ENCODE data around the gene ALCAM. TPM values are rescaled to one million over a fixed set of nuclear protein-coding genes. Genes with fewer than 3 reads are reported as not detected.
A peak's percentile ranks its signal among the peaks of the same experiment; 100 is the strongest.

ALCAM gene
- total RNA-seq, 1 experiment from 2014 or later, result 98.4 TPM

- no peak overlapping the region for H3K27ac Mint-ChIP-seq (ENCODE audit: low read depth, unreplicated experiment)
- no TSS peak for BruUV-seq (replicated peaks)
- intact Hi-C loops (cut with micrococcal nuclease), result no loop called here
- no peaks in the 10 kb centered on the region for H3K27me3 Mint-ChIP-seq (ENCODE audit: insufficient read depth, unreplicated experiment)
- DNase-seq (ENCODE audit: unreplicated experiment), result no peak
- ChIA-PET POLR2A (interaction anchor here (0.8 to 1.5 kb wide), 6 partner anchors 10 to 48 kb away, joined by 3 to 5 read pairs (median 3); no protein-coding TSS in a partner anchor), CTCF (interaction anchor here (0.6 to 2.1 kb wide), 2 partner anchors 12 to 1976 kb away, joined by 3 to 6 read pairs; no protein-coding TSS in a partner anchor)
- peaks cover 29% of the 10 kb centered on the region for H3K4me1 Mint-ChIP-seq (ENCODE audit: insufficient read depth, unreplicated experiment)
- peaks cover 6% of the 10 kb centered on the region for H3K36me3 Mint-ChIP-seq (ENCODE audit: insufficient read depth, unreplicated experiment)
- no peak overlapping the region for H3K4me3 Mint-ChIP-seq (ENCODE audit: unreplicated experiment)
- no peaks in the 10 kb centered on the region for H3K9me3 Mint-ChIP-seq (ENCODE audit: unreplicated experiment)
- TF ChIP-seq CTCF (IDR thresholded peaks at IDR 0.05; ENCODE audit: unreplicated experiment), result no peak
Observed at GRCh38 chr3:105415951-105416350, 49.2 kb downstream of the ALCAM start.

DNA sequence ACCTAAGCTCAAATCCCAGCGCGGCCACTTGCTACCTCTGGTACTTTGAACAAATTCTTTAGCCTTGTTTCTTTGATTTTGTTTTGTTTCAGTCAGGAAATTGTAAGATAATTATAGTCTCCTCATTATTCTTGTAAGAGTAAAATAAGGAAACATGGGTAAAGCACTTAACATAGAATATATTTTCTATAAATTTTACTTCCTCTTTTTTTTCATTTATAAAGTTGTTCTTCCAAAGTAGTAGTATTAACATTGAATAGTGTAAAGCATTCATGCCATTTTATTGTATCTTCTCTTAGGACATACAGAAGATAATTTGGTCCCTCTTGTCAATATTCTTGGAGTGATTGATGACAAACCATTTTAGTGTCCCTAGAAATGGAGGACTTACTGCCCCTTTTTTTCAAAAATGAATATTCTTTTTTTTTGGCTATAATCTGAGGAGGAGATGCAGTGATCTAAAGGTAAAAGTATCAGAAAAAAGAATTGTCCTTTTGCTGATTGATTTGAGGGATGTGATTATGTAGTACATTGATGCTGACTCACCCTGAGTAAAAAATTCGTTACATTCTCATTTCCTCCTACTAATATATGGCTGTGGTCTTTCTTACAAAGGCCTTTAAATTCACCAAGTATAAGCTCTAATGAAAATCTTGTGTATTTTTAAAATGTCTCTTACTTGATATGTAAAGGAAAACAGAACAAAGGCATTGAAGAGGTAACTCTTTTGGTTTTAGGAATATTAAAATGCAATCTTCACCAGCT lies 51.0 kb downstream of the ALCAM start:
- no peak for TF ChIP-seq CTCF (IDR thresholded peaks at IDR 0.05; ENCODE audit: unreplicated experiment)
- POLR2A ChIA-PET, result interaction anchor here (0.6 to 0.9 kb wide), 2 partner anchors 14 to 20 kb away, joined by 3 read pairs; no protein-coding TSS in a partner anchor
- Mint-ChIP-seq H3K27ac (ENCODE audit: low read depth, unreplicated experiment) (peak overlapping the region; percentile 57), H3K4me3 (ENCODE audit: unreplicated experiment) (no peak overlapping the region), H3K4me1 (ENCODE audit: insufficient read depth, unreplicated experiment) (peaks cover 24% of the 10 kb centered on the region), H3K36me3 (ENCODE audit: insufficient read depth, unreplicated experiment) (peaks cover 6% of the 10 kb centered on the region), H3K27me3 (ENCODE audit: insufficient read depth, unreplicated experiment) (no peaks in the 10 kb centered on the region), H3K9me3 (ENCODE audit: unreplicated experiment) (no peaks in the 10 kb centered on the region)
- intact Hi-C loops (cut with micrococcal nuclease), result no loop called here
- no TSS peak for BruUV-seq (replicated peaks)
- no peak for DNase-seq (ENCODE audit: unreplicated experiment)
- CTCF ChIA-PET, result no interaction called here

DNA sequence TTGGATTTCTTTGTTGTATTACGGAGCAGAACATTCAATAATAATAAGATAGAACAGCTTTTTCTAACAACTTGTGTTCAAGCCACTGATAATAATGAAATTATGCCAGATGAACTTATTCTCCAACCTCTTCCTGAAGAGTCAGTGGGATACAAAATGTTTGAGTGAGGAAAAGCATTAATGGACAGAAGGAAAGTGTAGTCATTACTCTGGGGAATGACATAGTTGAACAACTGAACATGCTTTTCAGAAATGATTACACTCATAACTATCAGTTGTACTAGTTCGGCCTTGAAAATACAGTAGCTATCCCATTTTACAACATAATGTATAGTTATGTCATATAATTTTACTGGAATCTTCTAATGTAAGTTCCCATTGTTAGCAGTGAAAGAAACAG lies 55.9 kb downstream of the ALCAM start:
- no peak for TF ChIP-seq CTCF (IDR thresholded peaks at IDR 0.05; ENCODE audit: unreplicated experiment)
- Mint-ChIP-seq H3K27me3 (ENCODE audit: insufficient read depth, unreplicated experiment) (no peaks in the 10 kb centered on the region), H3K4me1 (ENCODE audit: insufficient read depth, unreplicated experiment) (peaks cover 11% of the 10 kb centered on the region), H3K36me3 (ENCODE audit: insufficient read depth, unreplicated experiment) (no peaks in the 10 kb centered on the region), H3K27ac (ENCODE audit: low read depth, unreplicated experiment) (no peak overlapping the region), H3K9me3 (ENCODE audit: unreplicated experiment) (no peaks in the 10 kb centered on the region), H3K4me3 (ENCODE audit: unreplicated experiment) (no peak overlapping the region)
- ChIA-PET POLR2A (interaction anchor here (1.4 kb wide), 1 partner anchor 20 kb away, joined by 4 read pairs; no protein-coding TSS in a partner anchor), CTCF (interaction anchor here (0.6 kb wide), 1 partner anchor 1777 kb away, joined by 4 read pairs; no protein-coding TSS in a partner anchor)
- intact Hi-C loops (cut with micrococcal nuclease), result no loop called here
- no TSS peak for BruUV-seq (replicated peaks)
- no peak for DNase-seq (ENCODE audit: unreplicated experiment)

DNA sequence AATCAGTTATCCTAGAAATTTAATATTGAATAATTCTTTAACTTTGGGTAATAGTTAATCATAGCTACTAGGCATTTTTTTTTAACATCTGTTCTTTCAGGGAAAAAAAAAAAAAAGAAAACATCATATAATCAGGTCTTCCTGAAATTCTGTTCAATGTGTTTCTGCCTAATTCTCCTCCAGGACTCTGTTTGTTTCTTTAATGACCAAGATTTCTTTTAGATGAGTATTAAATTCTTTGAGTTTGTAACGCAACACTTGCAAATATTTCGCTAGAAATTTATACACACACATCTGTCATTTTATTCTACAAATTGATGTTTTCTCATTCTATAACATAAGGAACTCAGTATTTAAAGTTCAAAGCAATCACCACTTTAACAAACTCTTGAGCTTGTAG lies 56.7 kb downstream of the ALCAM start:
- no peak for TF ChIP-seq CTCF (IDR thresholded peaks at IDR 0.05; ENCODE audit: unreplicated experiment)
- no peaks in the 10 kb centered on the region for H3K27me3 Mint-ChIP-seq (ENCODE audit: insufficient read depth, unreplicated experiment)
- H3K4me3 Mint-ChIP-seq (ENCODE audit: unreplicated experiment), result no peak overlapping the region
- peaks cover 11% of the 10 kb centered on the region for H3K4me1 Mint-ChIP-seq (ENCODE audit: insufficient read depth, unreplicated experiment)
- H3K27ac Mint-ChIP-seq (ENCODE audit: low read depth, unreplicated experiment), result no peak overlapping the region
- CTCF ChIA-PET, result interaction anchor here (0.6 kb wide), 1 partner anchor 1776 kb away, joined by 4 read pairs; no protein-coding TSS in a partner anchor
- no peaks in the 10 kb centered on the region for H3K36me3 Mint-ChIP-seq (ENCODE audit: insufficient read depth, unreplicated experiment)
- no peaks in the 10 kb centered on the region for H3K9me3 Mint-ChIP-seq (ENCODE audit: unreplicated experiment)
- DNase-seq (ENCODE audit: unreplicated experiment), result no peak
- BruUV-seq (replicated peaks), result no TSS peak
- intact Hi-C loops (cut with micrococcal nuclease), result no loop called here
- POLR2A ChIA-PET, result interaction anchor here (1.4 kb wide), 1 partner anchor 21 kb away, joined by 4 read pairs; no protein-coding TSS in a partner anchor

Measured in MCF 10A (cell line).